ENCODE results near the gene PNPLA3.
A peak's percentile ranks its signal among the peaks of the same experiment; 100 is the strongest.

Gene PNPLA3, protein sequence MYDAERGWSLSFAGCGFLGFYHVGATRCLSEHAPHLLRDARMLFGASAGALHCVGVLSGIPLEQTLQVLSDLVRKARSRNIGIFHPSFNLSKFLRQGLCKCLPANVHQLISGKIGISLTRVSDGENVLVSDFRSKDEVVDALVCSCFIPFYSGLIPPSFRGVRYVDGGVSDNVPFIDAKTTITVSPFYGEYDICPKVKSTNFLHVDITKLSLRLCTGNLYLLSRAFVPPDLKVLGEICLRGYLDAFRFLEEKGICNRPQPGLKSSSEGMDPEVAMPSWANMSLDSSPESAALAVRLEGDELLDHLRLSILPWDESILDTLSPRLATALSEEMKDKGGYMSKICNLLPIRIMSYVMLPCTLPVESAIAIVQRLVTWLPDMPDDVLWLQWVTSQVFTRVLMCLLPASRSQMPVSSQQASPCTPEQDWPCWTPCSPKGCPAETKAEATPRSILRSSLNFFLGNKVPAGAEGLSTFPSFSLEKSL

DNA sequence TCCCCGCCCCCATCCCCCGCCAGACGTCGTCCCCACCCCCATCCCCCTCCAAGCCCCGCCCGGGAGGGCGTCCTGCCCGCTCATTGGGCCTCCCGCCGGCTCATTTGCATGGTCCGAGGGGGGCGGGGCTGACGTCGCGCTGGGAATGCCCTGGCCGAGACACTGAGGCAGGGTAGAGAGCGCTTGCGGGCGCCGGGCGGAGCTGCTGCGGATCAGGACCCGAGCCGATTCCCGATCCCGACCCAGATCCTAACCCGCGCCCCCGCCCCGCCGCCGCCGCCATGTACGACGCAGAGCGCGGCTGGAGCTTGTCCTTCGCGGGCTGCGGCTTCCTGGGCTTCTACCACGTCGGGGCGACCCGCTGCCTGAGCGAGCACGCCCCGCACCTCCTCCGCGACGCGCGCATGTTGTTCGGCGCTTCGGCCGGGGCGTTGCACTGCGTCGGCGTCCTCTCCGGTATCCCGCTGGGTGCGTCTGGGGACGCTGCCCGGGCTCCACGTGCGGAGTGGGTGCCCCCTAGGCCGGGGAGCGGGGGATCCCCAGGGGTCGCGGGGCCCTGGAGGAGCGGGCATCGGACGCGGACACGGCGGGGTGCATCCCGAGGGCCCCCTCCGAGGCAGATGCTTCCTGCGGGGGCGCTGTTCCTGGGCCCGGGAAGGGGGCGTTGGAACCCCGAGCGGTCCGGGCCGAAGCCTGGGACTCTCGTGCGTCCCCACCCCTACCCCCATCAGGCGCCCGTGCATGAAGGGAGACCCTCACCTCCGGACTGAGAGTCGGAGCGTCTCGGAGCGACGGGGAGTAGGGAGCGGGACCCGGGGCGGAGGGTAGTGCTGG lies at the start of gene PNPLA3:
TSS of gene PNPLA3 (plus strand) at position 175 of the 834 bp plus-strand sequence. CDS start at position 282, 107 bp downstream.
- peak; percentile 93 for DNase-seq

DNA sequence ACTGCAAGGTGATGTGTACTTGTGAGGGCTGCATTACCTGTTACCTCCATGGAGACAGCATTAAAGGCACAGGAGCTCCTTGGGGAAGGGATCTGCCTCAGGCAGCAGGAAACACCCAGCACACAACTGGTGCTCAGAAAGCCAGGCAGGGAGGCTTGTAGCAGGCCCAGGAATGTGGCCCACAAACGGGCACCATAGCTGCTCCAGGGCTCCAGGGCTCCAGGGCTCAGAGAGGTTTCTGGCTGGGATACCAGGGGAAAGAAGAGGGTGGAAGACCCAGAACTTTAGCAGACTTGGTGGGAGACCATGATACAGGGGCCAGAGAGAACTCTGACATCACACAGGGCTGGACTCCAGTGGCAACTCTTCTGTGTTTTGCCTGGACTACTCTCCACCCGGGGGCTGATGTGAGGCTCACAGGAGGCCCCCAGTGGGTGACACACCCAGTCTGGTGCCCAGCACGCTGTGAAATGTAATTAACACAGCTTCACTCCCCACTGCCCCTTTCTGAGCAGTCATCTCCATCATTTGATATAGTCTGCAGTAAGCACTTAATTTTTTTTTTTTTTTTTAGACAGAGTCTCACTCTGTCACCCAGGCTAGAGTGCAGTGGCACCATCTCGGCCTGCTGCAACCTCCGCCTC lies 46.6 kb upstream of the PNPLA3 start:
- no peak for DNase-seq

GRCh38 chr22:43878079-43878795 lies 45.4 kb upstream of the PNPLA3 start:
- no peak for DNase-seq

DNA sequence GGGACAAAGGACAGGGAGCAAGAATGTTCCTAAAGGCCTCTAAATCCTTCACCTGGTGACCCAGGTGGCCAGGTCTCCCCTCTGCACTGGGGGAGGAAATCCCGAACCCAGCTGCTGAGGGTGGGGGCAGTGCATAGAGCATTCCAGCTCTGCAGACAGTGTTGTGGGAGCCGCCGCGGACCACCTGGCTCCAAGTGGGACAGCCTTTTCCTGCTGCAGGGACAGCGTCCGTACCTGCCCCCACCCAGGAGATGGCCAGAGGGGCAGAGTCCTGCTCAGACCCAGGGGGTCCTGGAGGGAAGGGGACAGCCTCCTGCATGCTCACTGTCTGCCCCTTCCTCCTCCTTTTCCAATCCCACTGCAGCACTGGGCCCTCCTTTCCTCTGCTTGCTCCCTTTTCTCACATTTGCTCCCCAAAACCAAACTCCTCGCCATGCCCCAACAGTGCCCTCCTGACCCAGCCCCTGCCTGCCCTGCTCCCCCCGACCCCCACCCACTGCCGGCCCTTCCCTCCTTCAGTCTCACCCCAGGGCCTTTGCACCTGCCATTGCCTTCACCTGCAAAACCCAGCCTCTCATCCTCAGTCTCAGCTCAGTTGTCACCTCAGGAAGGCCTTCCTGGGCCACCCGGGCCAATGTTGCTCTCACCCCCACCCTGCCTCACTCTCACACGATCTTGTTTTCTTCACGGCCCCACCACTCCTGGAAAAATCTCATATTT lies 44.6 kb upstream of the PNPLA3 start:
- DNase-seq, result no peak

- DNase-seq, result no peak
These were observed 43.6 kb upstream of the PNPLA3 start for GRCh38 chr22:43879901-43880540.

DNA sequence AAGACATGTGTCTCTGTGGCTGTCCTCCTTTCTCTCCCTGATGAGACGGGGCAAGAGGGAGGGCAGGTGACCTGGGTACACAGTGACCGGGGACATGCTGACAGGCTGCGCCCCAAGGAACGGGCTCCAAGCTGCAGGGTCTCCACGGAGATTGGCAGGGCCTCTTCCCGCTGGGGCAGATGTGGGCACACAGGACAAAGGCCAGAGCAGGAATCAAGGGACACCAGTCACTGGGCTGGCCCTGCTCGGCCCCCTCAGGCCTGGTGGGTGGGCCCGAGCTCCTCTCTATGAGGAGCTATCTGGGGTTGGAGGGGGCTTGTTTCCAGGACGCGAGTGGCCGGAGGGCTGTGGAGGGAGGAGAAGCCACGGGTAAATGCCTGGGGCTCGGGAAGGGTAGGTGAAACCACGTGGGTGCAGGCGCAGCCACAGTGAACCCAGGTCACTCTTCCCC lies 43.0 kb upstream of the PNPLA3 start:
- DNase-seq, result no peak

- no peak for DNase-seq
These were observed 42.2 kb upstream of the PNPLA3 start for GRCh38 chr22:43881091-43882061.

- DNase-seq, result no peak
These were observed 41.4 kb upstream of the PNPLA3 start for GRCh38 chr22:43882122-43882767.

- peak; percentile 46 for DNase-seq
These were observed 40.5 kb upstream of the PNPLA3 start for GRCh38 chr22:43883012-43883661.

GRCh38 chr22:43883719-43884415 lies 39.7 kb upstream of the PNPLA3 start:
- no peak for DNase-seq

- DNase-seq, result peak; percentile 67
These were observed 38.8 kb upstream of the PNPLA3 start for GRCh38 chr22:43884600-43885318.

DNA sequence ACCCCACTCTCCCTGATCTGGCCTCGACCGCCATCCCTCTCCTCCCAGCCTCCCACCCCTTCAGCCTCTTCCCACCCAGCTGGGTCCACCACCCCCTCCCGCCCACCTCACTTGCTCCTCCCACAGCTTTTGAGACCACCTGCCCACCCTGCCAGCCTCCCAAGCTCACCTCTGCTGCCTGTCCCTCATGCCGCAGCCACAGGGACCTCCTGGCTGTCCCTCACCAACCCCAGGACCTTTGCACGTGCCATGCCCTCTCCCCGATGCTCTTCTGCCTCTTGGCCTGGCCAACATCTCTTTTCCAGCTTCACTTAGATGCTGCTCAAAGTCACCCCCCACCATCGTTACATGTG lies 38.3 kb upstream of the PNPLA3 start:
- no peak for DNase-seq

DNA sequence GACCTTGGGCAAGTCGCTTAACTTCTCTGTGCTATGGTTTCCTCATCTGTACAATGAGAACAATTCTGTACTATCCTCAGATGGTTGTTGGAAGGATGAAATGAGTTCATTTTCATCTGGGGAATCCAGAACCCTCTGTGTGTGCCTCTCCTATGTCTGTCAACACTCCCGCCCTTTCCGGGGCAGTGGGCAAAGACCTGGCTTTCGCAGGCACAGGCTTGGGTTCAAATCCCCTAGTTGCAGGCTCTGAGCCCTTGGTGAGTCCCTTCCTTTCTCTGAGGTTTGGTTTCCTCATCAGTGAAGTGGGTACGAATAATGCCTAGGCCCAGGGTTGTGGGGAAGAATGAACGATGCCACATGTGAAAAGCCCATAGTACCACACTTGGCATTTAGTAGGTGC lies 37.8 kb upstream of the PNPLA3 start:
- DNase-seq, result no peak

GRCh38 chr22:43886231-43886630 lies 37.4 kb upstream of the PNPLA3 start:
- no peak for DNase-seq

- no peak for DNase-seq
These were observed 36.2 kb upstream of the PNPLA3 start for GRCh38 chr22:43887391-43887790.

GRCh38 chr22:43888740-43889139 lies 34.9 kb upstream of the PNPLA3 start:
- no peak for DNase-seq

- DNase-seq, result no peak
These were observed 34.3 kb upstream of the PNPLA3 start for GRCh38 chr22:43889201-43889859.
